Hematopoietic multipotent progenitor cell treated with erythropoietin and hydrocortisone succinate and interleukin-3 and kit ligand, for 8 days (in vitro differentiated cells): ENCODE data around the gene LSM8.
"Not testable (repeated sequence)": the region's sequence is repeated elsewhere in the genome, so short reads cannot be mapped to it uniquely, and the experiment has no call there.

Experiments used
- DNase-seq: peaks from one replicate; pipeline ENCODE4 v3.0.0-alpha.2; 2015

Gene LSM8

DNA sequence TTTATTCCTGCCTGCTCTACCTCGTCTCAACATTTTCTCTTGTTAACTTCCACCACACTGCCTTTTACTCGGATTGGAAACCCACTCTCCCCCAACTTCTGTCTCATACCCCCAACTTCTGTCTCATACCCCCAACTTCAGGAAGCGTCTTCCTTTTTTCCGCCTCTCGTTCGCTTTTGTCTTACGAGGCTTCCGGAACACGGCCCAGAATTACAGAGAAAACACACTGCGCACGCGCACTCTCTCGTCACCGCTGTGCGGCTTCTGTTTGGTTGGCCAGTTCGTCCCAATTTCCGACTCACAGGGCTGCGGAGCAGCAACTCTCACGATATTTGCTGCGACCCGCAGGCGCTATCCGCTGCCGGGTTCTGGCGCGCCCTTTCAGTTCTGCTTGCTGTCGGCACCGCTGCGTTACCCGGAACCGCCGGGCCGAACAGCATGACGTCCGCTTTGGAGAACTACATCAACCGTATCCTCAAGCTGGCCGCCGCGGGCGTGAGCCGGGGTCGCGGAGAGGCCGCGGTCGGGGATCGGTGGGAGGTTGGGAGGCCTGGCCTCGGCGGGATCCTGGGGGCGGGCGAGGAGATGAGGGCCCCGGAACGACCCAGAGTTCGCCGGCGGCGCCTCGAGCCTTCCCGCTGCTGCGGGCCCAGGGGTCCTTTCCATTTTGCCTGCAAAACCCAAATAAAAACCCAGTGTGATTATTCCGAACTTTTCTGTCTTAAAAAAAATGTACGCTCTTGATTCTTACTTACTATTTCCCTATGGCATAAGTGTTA lies at the start of gene LSM8:
Gene LSM8, plus strand, starts transcription at position 379 of the 779 bp plus-strand sequence. Its CDS starts 60 bp downstream, at position 439.
- peak; percentile 99 for DNase-seq

DNA sequence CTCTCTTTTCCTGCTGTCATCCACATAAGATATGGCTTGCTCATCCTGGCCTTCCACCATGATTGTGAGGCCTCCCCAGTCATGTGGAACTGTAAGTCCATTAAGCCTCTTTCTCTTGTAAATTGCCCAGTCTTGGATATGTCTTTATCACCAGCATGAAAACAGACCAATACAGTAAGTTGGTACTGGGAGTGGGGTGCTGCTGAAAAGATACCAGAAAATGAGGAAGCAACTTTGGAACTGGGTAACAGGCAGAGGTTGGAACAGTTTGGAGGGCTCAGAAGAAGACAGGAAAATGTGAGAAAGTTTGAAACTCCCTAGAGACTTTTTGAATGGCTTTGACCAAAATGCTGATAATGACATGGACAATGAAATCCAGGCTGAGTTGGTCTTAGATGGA lies 49.5 kb upstream of the LSM8 start:
- not testable (repeated sequence) for DNase-seq

DNA sequence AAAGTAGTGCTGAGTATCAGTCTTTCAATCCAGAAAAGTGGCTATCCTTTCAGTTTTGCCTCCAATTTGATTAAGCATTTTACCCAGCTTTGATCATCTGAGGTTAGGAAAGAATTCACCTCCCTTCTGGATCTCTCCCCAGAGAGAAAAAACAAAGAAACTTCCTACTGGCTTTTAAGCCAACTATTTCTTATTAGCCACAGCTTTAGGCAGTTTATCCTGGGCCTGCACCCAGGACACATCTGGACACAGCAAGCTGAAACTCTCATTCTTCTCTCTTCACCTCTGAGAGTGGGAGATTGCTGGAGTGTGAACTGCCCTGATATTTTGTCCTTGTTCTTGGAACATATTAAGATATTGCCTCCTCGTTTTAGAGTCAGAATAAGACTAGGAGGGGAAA lies 43.5 kb upstream of the LSM8 start:
- no peak for DNase-seq

DNA sequence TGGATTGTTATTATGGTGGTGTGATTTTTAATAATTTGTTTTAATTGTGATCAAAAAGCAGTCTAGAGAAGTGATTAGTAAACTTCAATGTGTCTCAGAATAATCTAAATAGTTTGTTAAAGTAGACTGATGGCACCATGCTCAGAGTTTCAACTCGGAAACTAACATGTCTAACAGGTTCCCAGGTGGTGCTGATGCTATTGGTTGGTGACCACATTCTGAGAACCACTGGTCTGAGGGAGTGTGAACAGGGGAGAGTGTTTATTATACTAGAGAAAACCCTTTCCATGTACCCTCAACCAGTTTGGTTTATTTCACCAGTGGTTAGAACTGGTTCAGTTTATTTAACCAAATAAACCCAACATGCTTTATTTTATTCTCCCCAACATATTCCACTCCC lies 42.0 kb upstream of the LSM8 start:
- no peak for DNase-seq

DNA sequence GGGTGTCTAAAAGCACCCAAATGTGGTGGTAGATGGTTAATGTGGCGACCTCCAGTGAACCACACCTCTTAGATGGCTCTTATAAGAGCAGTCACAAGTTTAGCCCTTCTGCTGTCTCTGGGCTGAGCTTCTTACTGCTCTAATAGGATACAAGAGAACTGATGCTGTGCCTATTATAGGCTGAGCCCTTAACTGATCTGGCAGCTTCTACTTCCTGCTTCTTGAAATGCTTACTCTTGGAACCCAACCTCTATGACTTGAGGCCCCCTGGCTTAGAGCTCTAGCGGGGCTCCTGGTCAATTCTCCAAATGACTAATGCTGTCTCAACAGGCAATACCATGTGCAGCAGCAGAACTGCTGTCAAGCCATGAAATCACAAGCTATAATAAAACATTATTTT lies 35.0 kb upstream of the LSM8 start:
- DNase-seq: peak; percentile 50

DNA sequence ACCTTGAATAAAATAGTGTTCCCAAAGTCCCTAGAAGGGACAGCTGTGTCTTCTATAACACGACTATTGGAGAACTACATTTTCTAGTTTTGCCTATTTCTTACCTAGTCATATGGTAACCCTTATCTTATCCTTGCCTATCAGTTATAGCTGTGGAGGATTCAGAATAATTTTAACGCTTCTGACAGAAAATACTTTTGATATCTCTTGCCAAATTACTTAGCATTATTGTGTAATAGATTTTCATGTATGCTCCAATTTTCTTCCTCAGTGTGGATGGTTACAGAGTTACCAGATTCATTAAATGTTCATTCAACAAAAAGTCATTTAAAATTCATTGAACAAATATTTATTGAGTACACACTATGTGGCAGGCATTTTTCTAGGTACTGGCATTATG lies 34.6 kb upstream of the LSM8 start:
- DNase-seq: no peak

DNA sequence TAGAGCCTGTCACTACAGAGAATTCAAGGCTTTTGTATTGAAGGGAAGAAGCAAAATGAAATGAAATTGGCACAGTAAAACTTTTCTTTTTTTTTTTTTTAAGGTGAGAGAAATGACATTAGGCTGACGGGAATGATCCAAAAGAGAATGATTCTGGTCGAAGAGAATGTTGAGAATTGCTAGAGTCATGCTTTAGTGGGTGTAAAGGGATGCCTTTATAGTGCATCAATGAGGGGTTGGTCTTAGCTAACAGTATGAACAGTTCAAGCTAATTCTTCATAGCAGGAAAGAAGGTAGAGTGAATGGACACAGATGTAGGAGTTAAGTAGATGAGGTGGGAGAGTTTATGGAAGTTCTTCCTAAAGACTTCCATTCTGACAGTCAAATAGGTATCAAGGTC lies 32.3 kb upstream of the LSM8 start:
- DNase-seq: no peak

DNA sequence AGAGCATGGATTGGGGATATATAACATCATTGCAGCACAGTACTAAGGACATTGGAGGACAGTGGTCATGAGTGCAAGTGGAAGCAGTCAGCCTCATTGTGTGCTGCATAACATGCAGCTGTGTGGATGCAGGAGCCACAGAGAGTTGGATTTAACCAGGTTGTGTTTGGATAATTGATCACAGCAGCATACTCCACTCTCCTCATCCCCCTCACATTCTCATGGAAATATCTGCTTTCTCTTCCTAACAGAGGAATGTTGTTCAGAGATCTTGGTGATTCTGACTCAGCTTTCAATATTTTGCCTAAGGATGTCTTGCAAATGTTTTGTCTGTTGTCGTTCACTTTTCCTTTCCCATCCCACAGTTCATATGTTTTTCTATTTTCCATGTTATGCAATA lies 31.8 kb upstream of the LSM8 start:
- no peak for DNase-seq

DNA sequence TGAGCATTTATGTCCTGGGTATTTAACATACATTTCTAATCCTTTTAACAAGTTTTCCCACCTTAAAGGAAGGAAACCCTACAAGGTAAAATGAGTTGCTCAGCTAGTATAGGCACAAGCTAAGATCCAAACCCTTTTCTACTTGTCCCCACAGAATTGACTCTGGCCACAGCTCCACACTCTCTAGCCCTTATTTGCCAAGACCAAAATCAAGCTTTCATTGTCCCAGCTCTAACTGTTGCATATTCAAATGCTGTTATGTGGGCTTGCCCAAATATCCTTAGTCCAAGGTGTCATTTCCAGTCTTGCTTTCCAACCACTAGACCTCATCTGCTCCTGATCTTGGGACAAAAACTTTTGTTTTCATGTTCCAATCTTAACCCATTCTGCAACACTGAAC lies 31.3 kb upstream of the LSM8 start:
- DNase-seq: no peak

DNA sequence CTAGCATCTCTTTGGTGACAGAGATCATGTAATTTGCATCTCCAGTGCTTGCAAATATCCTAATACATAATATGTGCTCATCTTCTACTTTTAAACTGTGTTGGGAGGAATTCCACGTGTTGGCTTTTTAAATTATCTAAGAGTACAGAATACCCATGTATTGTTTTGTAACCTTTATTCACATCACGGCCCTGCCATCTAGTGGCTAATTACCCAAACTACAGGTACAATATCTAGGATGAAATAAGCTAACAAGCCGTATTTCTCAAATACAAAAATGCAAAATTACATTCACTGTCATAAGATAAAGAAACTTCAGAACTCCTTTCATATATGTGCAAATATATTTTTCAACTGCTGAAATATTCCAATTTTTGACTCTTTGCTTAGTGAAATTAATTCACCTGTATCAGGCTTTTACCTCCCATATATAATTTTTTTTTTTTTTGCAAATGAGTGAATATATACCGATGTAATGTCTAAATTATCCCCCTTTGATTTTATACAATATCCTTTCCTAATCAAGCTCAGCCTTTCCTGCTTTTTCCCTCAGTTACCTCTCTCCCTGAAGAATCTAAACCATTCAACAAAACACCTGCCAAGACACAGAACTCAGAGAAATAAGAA lies 30.3 kb upstream of the LSM8 start:
- DNase-seq: peak; percentile 76

DNA sequence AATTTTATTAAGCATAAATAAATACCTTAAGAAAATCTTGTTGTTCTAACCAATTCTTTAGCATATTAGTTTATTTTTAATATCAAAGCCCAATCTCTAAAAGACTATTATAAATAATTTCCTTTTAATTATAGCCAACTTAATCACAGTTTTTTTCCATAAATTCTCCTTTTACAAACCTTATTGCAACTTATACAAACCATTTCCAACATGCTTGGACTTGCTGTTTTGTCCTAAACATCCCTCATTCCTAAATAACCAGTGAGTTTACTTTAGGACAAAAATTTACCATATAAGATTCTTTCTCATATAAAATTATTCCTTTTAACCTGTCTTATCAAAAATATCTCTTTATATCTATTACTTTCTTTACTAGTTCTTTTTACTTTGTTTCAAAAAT lies 25.2 kb upstream of the LSM8 start:
- no peak for DNase-seq

DNA sequence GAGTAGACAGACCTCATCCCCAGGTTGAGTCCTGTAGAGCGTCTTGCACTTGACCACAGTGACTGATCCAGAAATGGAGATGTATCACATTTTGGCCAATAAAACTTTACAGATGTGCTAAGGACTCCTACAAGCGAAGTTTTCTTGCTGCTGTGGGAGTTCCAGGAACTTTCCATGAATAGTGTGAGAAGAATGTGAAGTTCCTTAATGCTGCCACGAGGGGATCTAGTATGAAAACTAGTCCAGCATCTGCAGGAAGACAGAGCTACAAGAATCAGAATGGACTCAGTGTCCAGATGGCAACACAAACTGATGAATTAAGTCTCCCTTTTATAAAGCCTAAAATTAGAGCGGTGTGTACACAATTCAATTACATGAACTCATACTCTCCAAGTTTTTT lies 14.8 kb upstream of the LSM8 start:
- no peak for DNase-seq

DNA sequence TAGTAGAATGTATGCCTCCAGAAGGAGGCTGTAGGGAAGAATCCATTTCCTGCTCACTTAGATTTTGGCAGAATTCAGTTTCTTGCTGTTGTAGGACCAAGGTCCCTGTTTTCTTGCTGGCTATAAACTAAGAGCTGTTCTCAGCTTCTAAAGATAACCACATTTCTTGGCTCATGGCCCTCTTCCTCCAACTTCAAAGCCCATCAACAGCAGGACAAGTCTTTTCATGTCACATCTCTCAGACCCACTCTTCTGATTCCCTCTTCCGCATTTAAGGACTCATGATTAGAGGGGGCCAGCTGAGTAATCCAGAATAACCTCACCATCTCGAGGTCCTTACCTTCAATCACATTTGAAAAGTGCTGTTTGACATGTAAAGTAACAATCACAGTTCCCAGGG lies 8.2 kb upstream of the LSM8 start:
- no peak for DNase-seq

DNA sequence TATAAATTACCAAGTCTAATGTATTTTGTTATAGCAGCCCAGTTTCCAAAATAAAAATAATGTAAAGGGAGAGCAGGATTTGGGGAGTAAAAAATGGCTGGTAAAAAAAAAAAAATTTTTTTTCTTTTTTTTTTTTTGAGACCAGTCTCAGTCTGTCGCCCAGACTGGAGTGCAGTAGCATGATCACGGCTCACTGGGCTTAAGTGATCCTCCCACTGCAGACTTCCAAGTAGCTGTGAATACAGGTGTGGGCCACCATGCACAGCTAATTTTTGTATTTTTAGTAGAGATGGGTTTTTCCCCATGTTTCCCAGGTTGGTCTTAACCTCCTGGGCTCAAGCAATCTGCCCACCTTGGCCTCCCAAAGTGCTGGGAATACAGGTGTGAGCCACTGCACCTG lies 4.8 kb upstream of the LSM8 start:
- no peak for DNase-seq

DNA sequence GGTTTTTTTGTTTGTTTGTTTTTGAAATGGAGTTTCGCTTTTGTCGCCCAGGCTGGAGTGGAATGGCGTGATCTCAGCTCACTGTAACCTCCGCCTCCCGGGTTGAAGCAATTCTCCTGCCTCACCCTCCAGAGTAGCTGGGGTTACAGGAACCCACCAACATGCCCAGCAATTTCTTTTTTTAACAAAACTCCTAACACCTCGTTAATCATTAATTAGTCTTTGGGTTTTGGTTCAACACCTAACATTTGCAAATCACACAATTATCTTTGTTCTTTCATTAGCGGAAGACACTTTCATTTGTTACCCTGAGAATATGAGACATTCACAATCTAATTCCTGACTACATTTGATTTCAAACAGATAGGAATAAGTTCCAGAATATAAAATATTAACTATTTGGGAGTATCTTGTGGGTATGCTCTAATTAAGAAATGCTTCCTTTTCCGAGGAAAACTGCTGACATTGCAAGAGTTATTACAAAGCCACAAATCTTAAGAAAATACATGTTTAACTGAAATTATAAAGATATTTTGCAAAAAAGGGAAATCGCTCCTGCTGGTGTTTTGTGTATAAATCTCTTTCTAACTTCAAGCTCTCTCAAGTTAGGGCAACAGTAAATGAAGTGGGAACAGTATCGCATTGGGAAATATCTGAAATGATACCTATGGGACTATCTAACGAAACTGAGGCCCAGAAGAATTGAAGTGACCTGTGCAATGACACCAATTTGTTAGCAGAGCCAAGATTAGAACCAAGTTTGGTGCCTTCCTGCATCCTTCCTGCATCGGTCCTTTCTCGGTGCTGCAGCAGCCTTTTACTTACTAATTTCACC lies 1.2 kb upstream of the LSM8 start:
- no peak for DNase-seq

DNA sequence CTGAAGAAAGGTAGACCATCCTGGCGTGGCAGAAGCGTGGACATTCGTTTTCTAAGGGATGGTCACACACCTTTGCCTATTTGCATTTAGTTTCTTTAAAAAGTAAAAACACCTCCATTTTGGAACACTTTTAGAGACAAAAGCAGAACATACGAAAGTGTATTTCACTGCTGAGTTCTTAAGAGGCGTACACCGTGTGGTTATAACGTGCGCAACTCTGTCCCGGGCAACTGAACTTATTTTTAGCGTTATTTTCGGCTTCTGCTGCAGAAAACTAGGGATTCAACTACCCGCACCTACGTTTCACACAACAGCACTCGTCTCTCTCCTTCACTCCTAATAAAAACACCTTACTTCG lies 557 bp upstream of the LSM8 start:
- DNase-seq: no peak

DNA sequence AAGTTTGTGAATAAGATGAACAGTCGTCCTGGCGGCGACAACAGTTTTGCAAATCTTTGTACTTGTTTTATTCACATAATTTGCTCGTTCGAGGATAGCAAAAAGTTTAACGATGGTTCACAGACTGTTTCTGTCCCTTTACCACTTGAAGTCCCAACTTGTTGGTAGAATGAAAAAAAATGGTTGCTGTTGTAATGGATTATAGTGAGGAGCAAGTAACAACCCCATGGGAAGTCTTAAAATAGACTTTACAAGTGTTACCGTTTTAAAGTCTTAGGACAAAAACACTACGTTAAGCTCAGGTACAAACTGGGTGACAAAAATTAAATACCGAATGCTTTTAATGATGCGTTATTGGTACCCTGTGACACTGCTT lies 589 bp downstream of the LSM8 start:
- DNase-seq: peak; percentile 48

DNA sequence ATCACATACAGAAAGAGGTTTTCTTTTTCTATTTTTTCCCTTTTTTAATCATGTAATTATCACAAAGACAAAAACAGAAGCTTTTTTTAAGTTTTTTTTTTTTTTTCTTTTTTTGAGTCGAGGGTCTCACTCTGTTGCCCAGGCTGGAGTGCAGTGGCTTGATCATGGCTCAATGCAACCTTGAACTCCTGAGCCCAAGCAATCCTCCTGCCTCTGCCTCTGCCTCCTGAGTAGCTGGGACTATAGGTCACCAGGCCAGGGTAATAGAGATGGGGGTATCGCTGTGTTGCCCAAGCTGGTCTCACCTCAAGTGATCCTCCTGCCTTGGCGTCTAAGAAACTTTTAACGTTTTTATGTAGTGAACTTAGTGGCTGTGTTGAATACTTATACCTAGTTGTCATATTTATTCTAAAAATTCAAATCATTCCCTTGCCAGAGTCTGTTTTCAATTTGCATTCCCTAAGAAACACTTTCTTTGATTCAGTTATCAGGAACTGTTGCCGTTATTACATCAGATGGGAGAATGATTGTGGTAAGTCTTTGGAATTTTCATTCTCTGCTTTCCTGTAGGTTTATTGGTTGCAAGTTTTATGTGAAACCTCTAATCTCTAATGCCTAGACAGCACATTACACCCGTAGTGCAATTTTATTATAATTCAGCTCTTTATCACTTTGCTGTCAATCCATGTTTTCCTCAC lies 1.3 kb downstream of the LSM8 start:
- no peak for DNase-seq

DNA sequence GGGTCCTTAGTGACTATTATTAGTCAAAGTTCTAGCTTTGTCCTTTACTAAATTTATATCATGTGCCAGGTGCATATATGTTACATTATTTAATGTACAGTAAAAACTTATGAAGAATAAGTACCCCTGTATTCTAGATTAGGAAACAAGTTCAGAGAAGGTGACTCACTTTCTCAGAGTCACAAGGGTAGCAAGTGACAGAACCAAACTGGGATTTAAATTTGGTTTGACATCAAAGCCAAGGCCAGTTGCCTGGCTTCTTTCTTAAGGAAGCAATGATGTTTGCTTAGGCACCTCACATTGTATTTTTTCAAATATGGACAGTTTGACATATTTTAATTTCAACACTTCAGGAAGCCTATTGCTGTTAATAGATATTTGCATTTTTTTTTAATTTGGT lies 2.5 kb downstream of the LSM8 start:
- DNase-seq: peak; percentile 38

DNA sequence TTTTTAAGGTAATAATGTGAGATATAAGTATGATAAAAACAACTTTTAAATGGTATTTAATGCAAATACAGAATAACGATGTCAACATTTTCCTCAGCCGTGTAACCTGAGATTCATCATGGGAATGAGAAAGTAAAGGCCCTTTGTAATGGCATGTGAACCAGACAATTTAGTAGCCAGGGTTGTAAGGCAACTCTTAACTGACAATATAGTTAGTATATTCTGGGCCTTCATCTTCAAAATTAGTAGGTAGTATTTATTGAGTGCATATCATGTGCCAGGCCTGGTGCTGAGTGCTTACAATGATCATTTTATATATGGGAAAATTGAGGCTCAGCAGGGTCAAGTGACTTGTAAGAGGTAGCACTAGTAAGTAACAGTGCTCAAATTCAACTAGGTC lies 10.6 kb downstream of the LSM8 start:
- no peak for DNase-seq

DNA sequence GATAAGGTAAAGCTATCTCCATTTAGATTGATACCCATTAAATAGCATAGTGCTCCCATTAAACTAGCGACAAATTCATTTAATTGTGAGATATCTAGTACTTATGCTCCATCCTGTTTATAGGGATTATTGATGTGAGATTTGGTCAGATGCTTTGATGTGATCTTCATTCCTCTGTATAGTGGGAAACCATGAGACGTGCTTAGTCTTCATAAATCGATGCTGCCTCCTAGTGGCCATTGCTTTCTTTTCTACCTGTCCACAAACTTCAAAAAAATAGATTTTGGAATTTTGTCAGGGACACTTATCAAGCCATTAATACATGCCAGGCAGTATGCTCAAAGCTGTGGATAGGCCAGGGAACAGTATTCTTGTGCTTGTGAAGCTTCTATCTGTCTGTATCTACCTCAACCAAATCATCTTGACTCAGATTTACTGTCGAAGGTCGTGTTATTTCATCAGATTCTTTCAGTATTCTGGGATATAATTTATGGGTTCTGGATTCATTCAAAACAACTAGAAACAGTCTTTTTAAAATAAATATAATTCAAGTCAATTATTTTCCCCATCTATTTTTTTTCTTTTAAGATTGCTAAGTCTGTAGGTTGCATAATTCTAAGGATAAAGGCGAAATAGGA lies 12.0 kb downstream of the LSM8 start:
- peak; percentile 81 for DNase-seq

DNA sequence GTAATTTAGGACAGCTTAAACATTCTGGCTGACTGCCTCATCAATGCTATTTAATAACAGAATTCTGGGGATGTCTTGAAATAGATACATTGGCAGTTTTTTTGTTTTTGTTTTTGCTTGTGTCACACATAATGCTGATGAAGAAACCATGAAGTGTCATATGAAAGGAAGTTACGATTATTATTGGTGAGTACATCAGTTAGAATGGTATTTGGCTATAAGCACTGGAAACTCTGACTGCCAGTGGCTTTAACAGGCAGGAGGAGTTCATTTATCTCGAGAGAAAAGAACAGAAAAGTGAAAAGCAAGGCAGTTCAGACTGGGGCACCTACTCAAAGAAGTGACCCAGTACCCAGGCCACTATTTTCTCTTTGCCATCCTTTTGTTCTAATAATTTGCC lies 18.1 kb downstream of the LSM8 start:
- no peak for DNase-seq
